Measurements from ENCODE around the gene CCDC70. TPM values are rescaled to one million over a fixed set of nuclear protein-coding genes. Genes with fewer than 3 reads are reported as not detected.

The CCDC70 gene
- total RNA-seq, 1 donor from 2014 or later: not detected

DNA sequence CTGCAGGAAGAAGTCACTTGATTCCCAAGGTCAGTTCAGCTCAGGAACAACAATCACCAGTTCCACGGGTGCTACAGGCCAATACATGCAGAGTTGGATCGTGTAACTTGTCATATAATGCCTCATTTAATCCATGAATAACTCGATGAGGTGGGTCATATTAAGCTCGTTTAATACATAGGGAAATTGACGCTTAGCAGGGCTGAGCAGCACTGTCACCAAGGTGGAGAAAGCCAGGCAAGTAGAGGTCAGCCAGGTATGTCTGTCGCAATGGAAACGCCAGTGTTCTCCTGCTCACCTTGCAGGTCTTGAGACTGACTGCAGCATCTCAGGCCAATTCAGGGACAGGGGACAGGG is 52.3 kb downstream of the CCDC70 start:
- Mint-ChIP-seq H3K4me1 (ENCODE audit: low read depth) (peaks cover 2% of the 10 kb centered on the region), H3K27me3 (no peaks in the 10 kb centered on the region), H3K36me3 (ENCODE audit: insufficient read depth) (peaks cover 2% of the 10 kb centered on the region), H3K27ac (no peak overlapping the region), H3K9me3 (ENCODE audit: low read depth) (no peaks in the 10 kb centered on the region), H3K4me3 (ENCODE audit: low read depth) (no peak overlapping the region)
- DNase-seq (ENCODE audit: low spot score, unreplicated experiment): no peak
- TF ChIP-seq CTCF (IDR thresholded peaks at IDR 0.05; ENCODE audit: unreplicated experiment): no peak

Other genes with a start within 250 kb of the CCDC70 start
- gene DHRS12, start 57.8 kb upstream of the CCDC70 start, total RNA-seq: 16.2 and 19.6 TPM in 2 replicates
- 1.3 and 1.5 TPM in 2 replicates for gene TMEM272, start 16.8 kb upstream of the CCDC70 start, total RNA-seq
- gene ATP7B, start 149.5 kb downstream of the CCDC70 start, total RNA-seq: 59.4 and 63.2 TPM in 2 replicates
- gene ALG11, start 150.4 kb downstream of the CCDC70 start, total RNA-seq: 39.4 and 45.1 TPM in 2 replicates
- 22.6 and 23.5 TPM in 2 replicates for gene UTP14C, start 162.7 kb downstream of the CCDC70 start, total RNA-seq

Data from progenitor cell of endocrine pancreas (in vitro differentiated cells).